OCI-LY1 (cell line): ENCODE results near the gene PDGFRB.

Experiments used
- H2AFZ ChIP-seq: fragments of 200-600 bp; sonication (generic), shearing (Covaris generic); 2 replicates; pipeline ENCODE4 v1.6.0; 2014; ENCODE audit warnings: antibody characterized with exemption, mild to moderate bottlenecking, low read length
- H3F3A ChIP-seq: fragments of 200-600 bp; sonication (generic), shearing (Covaris generic); 2 replicates; pipeline ENCODE4 v1.6.0; 2014; ENCODE audit warnings: mild to moderate bottlenecking, antibody characterized with exemption, low read length, moderate library complexity; ENCODE audit not compliant: insufficient read depth
- H3K27ac ChIP-seq: fragments of 200-600 bp; sonication (generic); 2 replicates; pipeline ENCODE4 v1.5.1; 2014; ENCODE audit warnings: low read length, mixed run types, mild to moderate bottlenecking, low read depth; ENCODE audit not compliant: poor library complexity, severe bottlenecking
- H3K27me3 ChIP-seq: fragments of 200-600 bp; sonication (generic); 2 replicates; pipeline ENCODE4 v1.6.0; 2014; ENCODE audit warnings: antibody characterized with exemption, mild to moderate bottlenecking, low read length, moderate library complexity; ENCODE audit not compliant: insufficient read depth
- H3K36me3 ChIP-seq: fragments of 200-600 bp; sonication (generic); 2 replicates; pipeline ENCODE4 v1.6.1; 2014; ENCODE audit warnings: mild to moderate bottlenecking, antibody characterized with exemption, low read length, moderate library complexity, mixed read lengths; ENCODE audit not compliant: insufficient read depth
- H3K4me1 ChIP-seq: fragments of 200-600 bp; sonication (generic); 2 replicates; pipeline ENCODE4 v1.5.1; 2014; ENCODE audit warnings: mild to moderate bottlenecking, low read length, moderate library complexity; ENCODE audit not compliant: insufficient read depth, severe bottlenecking
- H3K4me2 ChIP-seq: fragments of 200-600 bp; sonication (generic), shearing (Covaris generic); 2 replicates; pipeline ENCODE4 v1.6.1; 2014; ENCODE audit warnings: low read length
- H3K4me3 ChIP-seq: fragments of 200-600 bp; sonication (generic); 2 replicates; pipeline ENCODE4 v1.5.1; 2014; ENCODE audit warnings: low read length, low read depth, mild to moderate bottlenecking, mixed read lengths; ENCODE audit not compliant: poor library complexity, severe bottlenecking
- H3K79me2 ChIP-seq: fragments of 200-600 bp; shearing (Covaris generic); 2 replicates; pipeline ENCODE4 v1.6.1; 2016; ENCODE audit warnings: mixed run types, low read length, mixed read lengths; ENCODE audit not compliant: insufficient read depth
- H3K9ac ChIP-seq: fragments of 200-600 bp; sonication (generic), shearing (Covaris generic); 2 replicates; pipeline ENCODE4 v1.6.1; 2014; ENCODE audit warnings: mild to moderate bottlenecking, low read length, mixed read lengths
- H3K9me2 ChIP-seq: fragments of 200-600 bp; sonication (generic), shearing (Covaris generic); 2 replicates; pipeline ENCODE4 v1.6.1; 2014; ENCODE audit warnings: low read depth, mild to moderate bottlenecking, low read length, mixed read lengths
- H3K9me3 ChIP-seq: fragments of 200-600 bp; shearing (Covaris generic); 2 replicates; pipeline ENCODE4 v1.6.1; 2014; ENCODE audit warnings: low read length, mixed read lengths
- H4K20me1 ChIP-seq: fragments of 200-600 bp; sonication (generic), shearing (Covaris generic); 2 replicates; pipeline ENCODE4 v1.6.0; 2016; ENCODE audit warnings: mild to moderate bottlenecking, low read length; ENCODE audit not compliant: insufficient read depth
- EZH2 ChIP-seq: fragments of 200-600 bp; sonication (generic), shearing (Covaris generic); IDR thresholded peaks from 2 replicates; pipeline ENCODE4 v1.8.0; 2017; ENCODE audit warnings: borderline replicate concordance, mixed run types, mild to moderate bottlenecking, antibody characterized with exemption, low read length, moderate library complexity, mixed read lengths
- TF ChIP-seq, protein P1 (sequence below): fragments of 200-600 bp; sonication (generic), shearing (Covaris generic); IDR thresholded peaks from 2 replicates; pipeline ENCODE4 v1.5.1; 2017; ENCODE audit warnings: mild to moderate bottlenecking, antibody characterized with exemption, low read length, moderate library complexity, mixed read lengths

Gene PDGFRB

DNA sequence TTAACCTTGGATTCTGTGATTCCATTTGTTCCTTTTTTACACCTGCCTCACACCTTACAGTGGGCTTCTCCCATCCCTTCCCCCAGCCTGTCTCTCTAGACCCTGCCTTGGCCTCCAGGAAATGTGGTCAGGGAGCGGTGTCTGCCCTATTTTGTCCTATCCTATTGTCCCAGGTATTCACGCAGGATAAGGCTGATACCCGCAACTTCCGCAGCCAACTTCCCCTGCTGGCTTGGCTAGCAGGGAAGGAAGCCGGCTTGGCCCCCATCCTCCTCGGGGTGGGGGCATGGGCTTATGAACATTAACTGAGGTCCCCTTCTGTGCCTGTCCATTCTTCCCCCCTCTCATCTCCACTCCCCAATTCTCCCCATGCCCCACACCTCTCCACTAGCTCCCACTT is 72.8 kb downstream of the PDGFRB start:
- Histone ChIP-seq H3F3A (no peaks in the 10 kb centered on the region), H3K9ac (no peak overlapping the region), H3K4me1 (no peaks in the 10 kb centered on the region), H3K9me3 (no peaks in the 10 kb centered on the region), H3K27me3 (peaks cover 9% of the 10 kb centered on the region), H3K36me3 (no peaks in the 10 kb centered on the region), H3K27ac (no peak overlapping the region), H2AFZ (no peak overlapping the region), H3K4me2 (no peak overlapping the region), H3K9me2 (no peaks in the 10 kb centered on the region), H3K79me2 (no peaks in the 10 kb centered on the region), H3K4me3 (no peak overlapping the region), H4K20me1 (no peaks in the 10 kb centered on the region)
- TF ChIP-seq EZH2, result no peak
- TF ChIP-seq, protein P1, sequence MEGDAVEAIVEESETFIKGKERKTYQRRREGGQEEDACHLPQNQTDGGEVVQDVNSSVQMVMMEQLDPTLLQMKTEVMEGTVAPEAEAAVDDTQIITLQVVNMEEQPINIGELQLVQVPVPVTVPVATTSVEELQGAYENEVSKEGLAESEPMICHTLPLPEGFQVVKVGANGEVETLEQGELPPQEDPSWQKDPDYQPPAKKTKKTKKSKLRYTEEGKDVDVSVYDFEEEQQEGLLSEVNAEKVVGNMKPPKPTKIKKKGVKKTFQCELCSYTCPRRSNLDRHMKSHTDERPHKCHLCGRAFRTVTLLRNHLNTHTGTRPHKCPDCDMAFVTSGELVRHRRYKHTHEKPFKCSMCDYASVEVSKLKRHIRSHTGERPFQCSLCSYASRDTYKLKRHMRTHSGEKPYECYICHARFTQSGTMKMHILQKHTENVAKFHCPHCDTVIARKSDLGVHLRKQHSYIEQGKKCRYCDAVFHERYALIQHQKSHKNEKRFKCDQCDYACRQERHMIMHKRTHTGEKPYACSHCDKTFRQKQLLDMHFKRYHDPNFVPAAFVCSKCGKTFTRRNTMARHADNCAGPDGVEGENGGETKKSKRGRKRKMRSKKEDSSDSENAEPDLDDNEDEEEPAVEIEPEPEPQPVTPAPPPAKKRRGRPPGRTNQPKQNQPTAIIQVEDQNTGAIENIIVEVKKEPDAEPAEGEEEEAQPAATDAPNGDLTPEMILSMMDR, result no peak

DNA sequence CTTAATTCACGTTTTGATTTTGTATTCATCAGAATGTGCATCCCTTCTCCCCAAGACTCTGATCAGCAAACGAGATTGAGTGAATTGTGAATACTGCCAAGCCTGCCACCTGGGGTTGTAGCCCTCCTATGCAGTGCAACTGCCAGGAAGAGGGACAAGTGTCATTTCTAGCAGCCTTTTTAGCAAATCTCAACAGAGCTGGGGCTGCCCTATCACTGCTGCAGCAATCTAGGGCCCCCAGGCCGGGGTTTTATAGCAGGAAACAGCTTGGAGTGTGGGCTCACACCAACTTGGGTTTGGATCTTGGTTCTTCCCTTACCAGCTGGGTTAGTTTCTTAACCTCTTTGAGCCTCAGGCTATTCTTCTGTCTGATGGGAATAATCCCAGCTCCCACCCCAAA is 73.3 kb downstream of the PDGFRB start:
- no peak overlapping the region for H3K9ac ChIP-seq
- no peaks in the 10 kb centered on the region for H3K4me1 ChIP-seq
- H3K79me2 ChIP-seq, result no peaks in the 10 kb centered on the region
- no peak overlapping the region for H3K4me2 ChIP-seq
- H3K36me3 ChIP-seq, result no peaks in the 10 kb centered on the region
- H3K9me3 ChIP-seq, result no peaks in the 10 kb centered on the region
- H3K9me2 ChIP-seq, result no peaks in the 10 kb centered on the region
- no peaks in the 10 kb centered on the region for H4K20me1 ChIP-seq
- H3F3A ChIP-seq, result no peaks in the 10 kb centered on the region
- TF ChIP-seq EZH2, result no peak
- TF ChIP-seq, protein P1, result no peak
- peaks cover 9% of the 10 kb centered on the region for H3K27me3 ChIP-seq
- no peak overlapping the region for H3K27ac ChIP-seq
- no peak overlapping the region for H3K4me3 ChIP-seq
- no peak overlapping the region for H2AFZ ChIP-seq

DNA sequence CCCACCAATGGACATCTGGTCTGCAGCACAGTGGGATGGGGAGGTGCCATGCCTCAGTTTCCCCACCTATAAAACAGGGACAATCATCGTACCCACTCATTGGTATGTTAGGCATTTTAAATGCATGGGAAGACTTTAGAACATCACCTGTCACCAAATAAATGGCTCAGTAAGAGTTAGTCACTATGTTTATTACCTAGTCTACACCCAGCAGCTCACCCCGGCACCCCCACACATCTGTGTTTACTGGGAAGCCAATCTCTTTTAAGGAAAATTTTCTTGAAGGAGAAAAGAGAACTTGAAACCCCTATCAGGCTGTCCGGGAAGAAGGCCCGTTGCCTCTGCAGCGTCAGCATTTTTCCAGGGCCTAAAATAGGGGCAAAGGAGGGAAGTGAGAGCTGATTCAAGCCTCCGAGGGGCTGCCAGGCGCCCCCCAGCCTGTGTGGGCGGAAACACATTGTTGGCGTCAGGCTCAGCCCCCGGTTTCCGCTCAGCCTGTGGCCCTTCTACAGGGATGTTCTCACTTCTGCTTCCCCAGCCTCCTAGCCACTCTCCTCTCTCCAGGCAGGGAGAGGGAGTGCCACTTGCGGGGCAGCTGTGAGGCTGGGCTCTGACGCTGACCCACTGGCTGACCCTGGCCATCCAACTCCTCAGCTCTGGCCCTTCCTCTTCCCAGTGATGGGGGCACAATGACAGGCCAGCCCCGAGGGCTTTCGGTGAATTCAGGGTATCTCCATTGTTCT is 73.9 kb downstream of the PDGFRB start:
- H3K27me3 ChIP-seq, result peaks cover 9% of the 10 kb centered on the region
- no peaks in the 10 kb centered on the region for H3K79me2 ChIP-seq
- H3K4me2 ChIP-seq, result no peak overlapping the region
- H3K36me3 ChIP-seq, result no peaks in the 10 kb centered on the region
- H2AFZ ChIP-seq, result no peak overlapping the region
- no peak overlapping the region for H3K4me3 ChIP-seq
- H3K9ac ChIP-seq, result no peak overlapping the region
- no peaks in the 10 kb centered on the region for H4K20me1 ChIP-seq
- no peak for TF ChIP-seq EZH2
- TF ChIP-seq, protein P1, result no peak
- no peaks in the 10 kb centered on the region for H3F3A ChIP-seq
- H3K4me1 ChIP-seq, result no peaks in the 10 kb centered on the region
- no peaks in the 10 kb centered on the region for H3K9me3 ChIP-seq
- no peaks in the 10 kb centered on the region for H3K9me2 ChIP-seq
- no peak overlapping the region for H3K27ac ChIP-seq
